HG03095 (cell line): ENCODE results near the gene DMRTC1.
"Not testable (repeated sequence)": the region's sequence is repeated elsewhere in the genome, so short reads cannot be mapped to it uniquely, and the experiment has no call there.

Experiments
- ATAC-seq: cut with Tn5 transposase; IDR thresholded peaks from one replicate; pipeline ENCODE4 v1.9.1; 2021; ENCODE audit warnings: moderate library complexity; ENCODE audit not compliant: unreplicated experiment

DMRTC1 gene

GRCh38 chrX:72943819-72944169, at the start of gene DMRTC1:
TSS of gene DMRTC1 (minus strand) at chrX:72943837. CDS start at chrX:72875694, 68,143 bp downstream.
- ATAC-seq, result peak; percentile 76

DNA sequence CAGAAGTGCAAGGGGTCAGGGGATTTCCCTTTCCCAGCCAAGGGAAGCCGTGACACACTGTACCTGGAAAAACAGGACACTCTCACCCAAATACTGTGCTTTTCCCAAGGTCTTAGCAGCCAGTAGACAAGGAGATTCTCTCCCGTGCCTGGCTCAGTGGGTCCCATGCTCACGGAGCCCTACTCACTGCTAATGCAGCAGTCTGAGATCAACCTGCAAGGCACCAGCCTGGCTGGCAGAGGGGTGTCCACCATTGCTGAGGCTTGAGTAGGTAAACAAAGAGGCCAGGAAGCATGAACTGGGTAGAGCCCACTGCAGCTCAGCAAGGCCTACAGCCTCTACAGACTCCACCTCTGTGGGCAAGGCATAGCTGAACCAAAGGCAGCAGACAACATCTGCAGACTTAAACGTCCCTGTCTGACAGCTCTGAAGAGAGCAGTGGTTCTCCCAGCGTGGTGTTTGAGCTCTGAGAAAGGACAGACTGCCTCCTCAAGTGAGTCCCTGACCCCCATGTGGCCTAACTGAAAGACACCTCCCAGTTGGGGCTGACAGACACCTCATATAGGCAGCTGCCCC, 37.3 kb upstream of the DMRTC1 start:
- ATAC-seq, result not testable (repeated sequence)

DNA sequence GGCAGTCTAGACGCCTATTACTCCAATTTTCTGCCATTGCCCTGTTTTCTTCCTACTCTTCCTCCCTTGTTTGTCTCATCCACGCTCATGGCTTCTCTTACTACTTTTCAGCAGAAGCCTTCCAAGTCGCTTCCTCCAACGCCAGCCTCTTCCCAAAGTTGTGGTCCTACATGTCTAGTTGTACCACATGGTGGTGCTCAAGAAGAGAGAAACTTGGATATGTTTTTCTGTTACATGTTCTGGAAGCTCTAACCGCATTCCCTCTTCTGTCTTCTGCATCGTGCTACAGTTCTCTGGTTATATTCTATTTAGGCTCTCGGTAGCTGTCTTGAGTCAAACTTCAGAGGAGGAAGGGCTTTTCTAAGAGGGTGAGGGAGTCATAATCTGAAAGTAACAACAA, 31.2 kb upstream of the DMRTC1 start:
- not testable (repeated sequence) for ATAC-seq

GRCh38 chrX:72971859-72972258, 28.2 kb upstream of the DMRTC1 start:
- ATAC-seq, result not testable (repeated sequence)

- ATAC-seq, result not testable (repeated sequence)
Measured at GRCh38 chrX:72959971-72960370, 16.3 kb upstream of the DMRTC1 start.

GRCh38 chrX:72943035-72943818, 410 bp downstream of the DMRTC1 start:
- not testable (repeated sequence) for ATAC-seq

DNA sequence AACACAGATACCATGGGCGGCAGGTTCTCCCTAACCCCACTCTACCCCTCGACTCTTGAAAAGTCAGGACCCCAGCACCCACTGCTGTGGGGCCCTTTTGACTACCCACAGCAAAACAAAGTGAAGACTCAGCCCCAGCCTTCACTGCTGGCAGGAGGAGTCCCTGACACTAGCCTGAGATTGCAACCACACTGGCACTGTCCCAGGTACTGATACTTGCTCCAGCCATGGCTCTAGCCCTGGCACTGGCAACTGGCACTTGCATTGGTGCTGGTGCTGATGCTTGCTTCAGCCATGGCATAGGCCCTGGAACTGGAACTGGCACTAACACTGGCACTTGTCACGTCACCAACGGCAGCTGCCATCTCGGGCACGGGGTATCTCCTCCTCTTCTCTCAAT, 1.4 kb downstream of the DMRTC1 start:
- not testable (repeated sequence) for ATAC-seq

DNA sequence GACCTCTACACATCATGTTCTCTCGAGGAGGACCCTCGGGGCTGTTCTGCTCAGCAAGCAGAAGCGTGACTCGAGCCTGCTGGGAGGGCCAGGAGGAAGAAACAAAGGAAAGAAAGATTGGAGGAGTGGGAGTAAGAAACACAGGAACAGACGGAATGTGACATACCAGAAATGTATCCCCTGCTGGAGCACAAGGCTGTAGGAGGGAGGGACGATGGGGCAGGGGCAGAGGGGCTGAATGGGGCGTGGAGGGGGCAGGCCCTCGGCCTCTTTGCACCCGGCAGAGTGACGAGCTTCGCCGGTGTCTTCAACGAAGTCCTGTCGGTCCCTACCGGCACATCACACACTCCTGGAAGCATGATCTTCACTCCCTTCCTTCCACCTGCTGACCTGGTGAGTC, 5.7 kb downstream of the DMRTC1 start, which contains the start of gene FAM236A:
FAM236A (plus strand) TSS at position 301 of the 400 bp plus-strand sequence; CDS start at position 358, 57 bp downstream.
- not testable (repeated sequence) for ATAC-seq

- ATAC-seq, result not testable (repeated sequence)
Measured at GRCh38 chrX:72936882-72937455, 6.7 kb downstream of the DMRTC1 start.

GRCh38 chrX:72936455-72936854, 7.2 kb downstream of the DMRTC1 start:
- ATAC-seq, result not testable (repeated sequence)

- ATAC-seq, result not testable (repeated sequence)
Measured at GRCh38 chrX:72932283-72932682, 11.4 kb downstream of the DMRTC1 start.

GRCh38 chrX:72916096-72916495, 27.5 kb downstream of the DMRTC1 start:
- ATAC-seq, result not testable (repeated sequence)

DNA sequence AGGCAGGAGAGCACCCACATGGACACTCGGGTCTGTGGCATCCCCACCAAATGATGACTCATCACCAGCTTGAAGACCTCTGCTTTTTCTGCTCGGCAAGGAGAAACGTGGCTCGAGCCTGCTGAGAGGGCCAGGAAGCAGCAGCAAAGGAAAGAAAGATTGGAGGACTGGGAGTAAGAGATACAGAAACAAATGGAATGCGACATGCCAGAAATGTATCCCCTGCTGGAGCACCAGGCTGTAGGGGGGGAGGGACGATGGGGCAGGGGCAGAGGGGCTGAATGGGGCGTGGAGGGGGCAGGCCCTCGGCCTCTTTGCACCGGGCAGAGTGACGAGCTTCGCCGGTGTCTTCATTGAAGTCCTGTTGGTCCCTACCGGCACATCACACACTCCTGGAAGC, 31.3 kb downstream of the DMRTC1 start, which contains the start of gene FAM236C:
FAM236C (plus strand) TSS at position 301 of the 400 bp plus-strand sequence. CDS start 100 bp downstream, outside the sequence.
- ATAC-seq, result not testable (repeated sequence)

- not testable (repeated sequence) for ATAC-seq
Measured at GRCh38 chrX:72889740-72890139, 53.9 kb downstream of the DMRTC1 start.

DNA sequence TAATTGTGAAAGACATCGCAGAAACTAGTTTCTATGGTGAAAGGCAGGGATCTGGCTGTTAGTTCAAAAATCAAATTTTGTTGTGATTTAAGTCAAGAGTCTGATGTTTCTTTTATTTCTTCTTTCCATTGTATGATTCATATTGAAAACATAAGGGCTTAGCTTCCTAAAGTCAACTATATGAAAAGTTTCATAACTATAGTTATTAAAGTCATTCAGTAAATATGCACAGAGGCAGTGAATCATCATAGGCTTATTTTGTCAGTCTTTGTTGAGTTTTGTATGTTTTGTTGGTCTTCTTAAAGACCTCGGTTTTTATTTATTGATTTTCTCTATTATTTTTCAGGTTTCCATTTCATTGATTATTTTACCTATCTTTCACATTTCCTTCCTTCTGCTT, 60.7 kb downstream of the DMRTC1 start:
- ATAC-seq, result not testable (repeated sequence)

GRCh38 chrX:72837532-72837931, 106.1 kb downstream of the DMRTC1 start:
- not testable (repeated sequence) for ATAC-seq

DNA sequence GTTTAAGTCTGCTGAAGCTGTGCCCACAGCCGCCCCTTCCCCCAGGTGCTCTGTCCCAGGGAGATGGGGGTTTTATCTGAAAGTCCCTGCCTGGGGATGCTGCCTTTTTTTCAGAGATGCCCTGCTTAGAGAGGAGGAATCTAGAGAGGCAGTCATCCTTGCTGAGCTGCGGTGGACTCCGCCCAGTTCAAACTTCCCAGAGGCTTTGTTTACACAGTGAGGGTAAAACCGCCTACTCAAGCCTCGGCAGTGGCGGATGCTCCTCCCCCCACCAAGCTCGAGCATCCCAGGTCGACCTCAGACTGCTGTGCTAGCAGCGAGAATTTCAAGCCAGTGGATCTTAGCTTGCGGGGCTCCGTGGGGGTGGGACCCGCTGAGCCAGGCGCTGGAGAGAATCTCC, 112.9 kb downstream of the DMRTC1 start:
- not testable (repeated sequence) for ATAC-seq
